H1 (cell line): ENCODE measurements around the gene CRHR1. TPM values are rescaled to one million over a fixed set of nuclear protein-coding genes. Genes with fewer than 3 reads are reported as not detected.

ENCODE experiments used
- CHD2 ChIP-seq: IDR thresholded peaks from 2 replicates; pipeline ENCODE4 v1.6.1; 2012; ENCODE audit warnings: low read length, improper control_type of control experiment
- RBBP5 ChIP-seq: IDR thresholded peaks from 2 replicates; pipeline ENCODE4 v1.7.1; 2012; ENCODE audit warnings: low read depth, mild to moderate bottlenecking, inconsistent platforms, low read length, moderate library complexity, borderline replicate concordance
- RFX5 ChIP-seq: IDR thresholded peaks from 2 replicates; pipeline ENCODE4 v1.6.1; 2011; ENCODE audit warnings: low read depth, low read length, improper control_type of control experiment, borderline replicate concordance
- SIRT6 ChIP-seq: IDR thresholded peaks from one replicate; pipeline ENCODE4 v1.7.1; 2012; ENCODE audit warnings: low read length, inconsistent platforms
- polyA plus RNA-seq, 7 experiments: library from polyadenylated mRNA; depleted of rRNA in 3 of 7; stranded (reverse) in 5 of 7; unstranded in 2 of 7; fragments of >200 nt in 5 of 7; fragments of 200-250 nt in 2 of 7; gene quantifications; 1 replicate in 5 of 7; 2 replicates in 1 of 7; 4 replicates in 1 of 7; pipeline versions ENCODE4 v1.2.1 to v1.2.3, GENCODE V29; 2011 to 2013; ENCODE audit warnings: missing spikeins in 2 of 7, mixed read lengths in 2 of 7
- total RNA-seq: library from RNA; stranded (reverse); fragmentation: NEBNext Ultra II Directional; extraction: Animal tissue kit (Norgen Biotek cat#: 25700); gene quantifications from 2 replicates; pipeline ENCODE4 v1.2.1, GENCODE V29; 2021

The CRHR1 gene
- total and polyA plus RNA-seq, 2 of the 8 experiments (the other 6 are each of a cell fraction or from before 2014, with no cell fraction given): 0.56 to 1.7 TPM

- no peak for TF ChIP-seq CHD2
- TF ChIP-seq SIRT6: no peak
- TF ChIP-seq RFX5: no peak
- TF ChIP-seq RBBP5: no peak
Observed at GRCh38 chr17:45834471-45835396, 50.6 kb downstream of the CRHR1 start (continued).
